Fibroblast of pulmonary artery (primary cell): ENCODE data around the gene TESMIN.
A peak's percentile ranks its signal among the peaks of the same experiment; 100 is the strongest.

Experiments
- DNase-seq: peaks from one replicate; pipeline ENCODE4 v3.0.0-alpha.2; 2010; ENCODE audit warnings: low read depth
- H3K4me3 ChIP-seq: replicated peaks from 2 replicates; pipeline ENCODE4 v1.5.1; 2011; ENCODE audit warnings: low read depth, mild to moderate bottlenecking, control low read depth, low read length, moderate library complexity
- TF ChIP-seq, protein P1 (sequence below): IDR thresholded peaks from 2 replicates; pipeline ENCODE4 v1.5.1; 2011; ENCODE audit warnings: mild to moderate bottlenecking, control low read depth, low read length, inconsistent platforms; ENCODE audit errors: missing control alignments

TESMIN gene

DNA sequence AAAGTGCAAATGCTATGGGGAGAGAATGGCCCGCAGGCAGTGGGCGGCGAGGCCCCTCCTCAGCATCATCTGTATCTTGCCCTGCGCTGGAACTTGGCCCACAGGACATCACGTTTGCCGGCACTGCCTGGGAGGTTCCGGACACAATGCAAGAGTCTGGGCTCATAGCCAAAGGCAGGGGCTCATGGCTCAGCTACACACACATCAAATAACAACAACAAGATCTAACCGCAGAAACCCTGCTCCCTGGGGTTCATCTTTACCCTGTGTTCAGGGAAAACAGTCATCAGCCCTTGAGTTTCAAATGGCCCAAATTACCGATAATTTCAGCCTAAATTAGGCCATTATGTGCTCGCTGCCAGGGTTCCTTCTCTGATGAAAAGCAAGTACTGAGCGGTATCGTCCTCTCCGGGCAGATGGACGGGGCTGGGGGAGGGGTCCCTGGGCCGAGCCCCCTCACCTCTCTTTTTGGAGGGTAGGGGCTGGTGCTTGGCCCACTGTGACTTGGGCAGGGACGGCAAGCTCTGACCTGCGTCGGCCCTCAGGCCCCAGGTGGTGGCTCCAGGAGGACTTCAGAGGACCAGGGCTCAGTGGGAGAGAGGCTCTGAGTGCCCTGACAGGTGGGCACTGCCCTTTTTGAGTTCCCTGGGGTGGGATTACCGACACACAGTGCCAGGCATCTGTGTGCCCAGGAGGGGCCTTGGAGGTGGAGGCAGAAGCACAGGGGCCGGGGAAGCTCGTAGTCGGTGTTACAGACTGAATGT is 92.0 kb downstream of the TESMIN start:
- TF ChIP-seq, protein P1, sequence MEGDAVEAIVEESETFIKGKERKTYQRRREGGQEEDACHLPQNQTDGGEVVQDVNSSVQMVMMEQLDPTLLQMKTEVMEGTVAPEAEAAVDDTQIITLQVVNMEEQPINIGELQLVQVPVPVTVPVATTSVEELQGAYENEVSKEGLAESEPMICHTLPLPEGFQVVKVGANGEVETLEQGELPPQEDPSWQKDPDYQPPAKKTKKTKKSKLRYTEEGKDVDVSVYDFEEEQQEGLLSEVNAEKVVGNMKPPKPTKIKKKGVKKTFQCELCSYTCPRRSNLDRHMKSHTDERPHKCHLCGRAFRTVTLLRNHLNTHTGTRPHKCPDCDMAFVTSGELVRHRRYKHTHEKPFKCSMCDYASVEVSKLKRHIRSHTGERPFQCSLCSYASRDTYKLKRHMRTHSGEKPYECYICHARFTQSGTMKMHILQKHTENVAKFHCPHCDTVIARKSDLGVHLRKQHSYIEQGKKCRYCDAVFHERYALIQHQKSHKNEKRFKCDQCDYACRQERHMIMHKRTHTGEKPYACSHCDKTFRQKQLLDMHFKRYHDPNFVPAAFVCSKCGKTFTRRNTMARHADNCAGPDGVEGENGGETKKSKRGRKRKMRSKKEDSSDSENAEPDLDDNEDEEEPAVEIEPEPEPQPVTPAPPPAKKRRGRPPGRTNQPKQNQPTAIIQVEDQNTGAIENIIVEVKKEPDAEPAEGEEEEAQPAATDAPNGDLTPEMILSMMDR, result no peak
- DNase-seq, result peak; percentile 98
- no peak overlapping the region for H3K4me3 ChIP-seq

GRCh38 chr11:68658661-68659060 is 92.7 kb downstream of the TESMIN start:
- H3K4me3 ChIP-seq, result no peak overlapping the region
- DNase-seq, result peak; percentile 46
- TF ChIP-seq, protein P1, result no peak

DNA sequence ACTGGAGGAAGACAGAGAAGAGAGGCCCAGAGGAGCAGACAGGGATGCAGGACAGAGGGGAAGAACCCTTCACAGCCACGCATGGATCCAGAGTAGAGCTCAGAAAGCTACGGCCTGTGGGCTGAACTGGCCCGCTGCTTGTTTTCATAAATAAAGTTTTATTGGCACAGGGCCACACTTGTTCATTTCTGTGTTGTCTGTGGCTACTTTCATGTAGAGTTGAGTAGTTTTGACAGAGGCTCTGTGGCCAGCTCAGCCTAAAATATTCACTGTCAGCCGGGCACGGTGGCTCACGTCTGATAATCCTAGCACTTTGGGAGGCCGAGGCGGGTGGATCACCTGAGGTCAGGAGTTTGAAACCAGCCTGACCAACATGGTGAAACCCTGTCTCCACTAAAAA is 93.2 kb downstream of the TESMIN start:
- H3K4me3 ChIP-seq, result no peak overlapping the region
- no peak for DNase-seq
- TF ChIP-seq, protein P1, result no peak
